Measurements from ENCODE around the gene TBC1D10B.

TBC1D10B gene

GRCh38 chr16:30370456-30371247, at the start of gene TBC1D10B:
Gene TBC1D10B (minus strand): TSS chr16:30370494. CDS start chr16:30370183, 311 bp downstream.
- no peak for TF ChIP-seq TEAD4 (IDR thresholded peaks at IDR 0.05)
- TF ChIP-seq, protein P1, sequence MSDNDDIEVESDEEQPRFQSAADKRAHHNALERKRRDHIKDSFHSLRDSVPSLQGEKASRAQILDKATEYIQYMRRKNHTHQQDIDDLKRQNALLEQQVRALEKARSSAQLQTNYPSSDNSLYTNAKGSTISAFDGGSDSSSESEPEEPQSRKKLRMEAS (IDR thresholded peaks at IDR 0.05) = 0 out of 2 replicates have a peak, but pooled peaks have one; percentile 42
- TF ChIP-seq TCF12 (IDR thresholded peaks at IDR 0.05; ENCODE audit: low read depth) = no peak
- peak; percentile 2; the same call in 1 of the 2 replicates for TF ChIP-seq RAD21 (IDR thresholded peaks at IDR 0.05; ENCODE audit: low read depth)
- TF ChIP-seq CEBPB (IDR thresholded peaks at IDR 0.05) = no peak
- TF ChIP-seq ZBTB7A (IDR thresholded peaks at IDR 0.05; ENCODE audit: low read depth) = no peak
- no peak for TF ChIP-seq FOXM1 (IDR thresholded peaks at IDR 0.05; ENCODE audit: borderline replicate concordance, low read depth)
- TF ChIP-seq USF1 (IDR thresholded peaks at IDR 0.05) = no peak
- peak; percentile 68; the same call in 1 of the 2 replicates for TF ChIP-seq TAF1 (IDR thresholded peaks at IDR 0.05; ENCODE audit: low read depth)
- TF ChIP-seq EP300 (IDR thresholded peaks at IDR 0.05; ENCODE audit: borderline replicate concordance) = no peak
- TF ChIP-seq EGR1 (IDR thresholded peaks at IDR 0.05) = no peak
- TF ChIP-seq REST (IDR thresholded peaks at IDR 0.05; ENCODE audit: low read depth) = no peak
- TF ChIP-seq YY1 (IDR thresholded peaks at IDR 0.05; ENCODE audit: low read depth) = no peak
- TF ChIP-seq CREB1 (IDR thresholded peaks at IDR 0.05; ENCODE audit: low read depth) = peak; percentile 68
- TF ChIP-seq NFIC (IDR thresholded peaks at IDR 0.05) = peak; percentile 58

DNA sequence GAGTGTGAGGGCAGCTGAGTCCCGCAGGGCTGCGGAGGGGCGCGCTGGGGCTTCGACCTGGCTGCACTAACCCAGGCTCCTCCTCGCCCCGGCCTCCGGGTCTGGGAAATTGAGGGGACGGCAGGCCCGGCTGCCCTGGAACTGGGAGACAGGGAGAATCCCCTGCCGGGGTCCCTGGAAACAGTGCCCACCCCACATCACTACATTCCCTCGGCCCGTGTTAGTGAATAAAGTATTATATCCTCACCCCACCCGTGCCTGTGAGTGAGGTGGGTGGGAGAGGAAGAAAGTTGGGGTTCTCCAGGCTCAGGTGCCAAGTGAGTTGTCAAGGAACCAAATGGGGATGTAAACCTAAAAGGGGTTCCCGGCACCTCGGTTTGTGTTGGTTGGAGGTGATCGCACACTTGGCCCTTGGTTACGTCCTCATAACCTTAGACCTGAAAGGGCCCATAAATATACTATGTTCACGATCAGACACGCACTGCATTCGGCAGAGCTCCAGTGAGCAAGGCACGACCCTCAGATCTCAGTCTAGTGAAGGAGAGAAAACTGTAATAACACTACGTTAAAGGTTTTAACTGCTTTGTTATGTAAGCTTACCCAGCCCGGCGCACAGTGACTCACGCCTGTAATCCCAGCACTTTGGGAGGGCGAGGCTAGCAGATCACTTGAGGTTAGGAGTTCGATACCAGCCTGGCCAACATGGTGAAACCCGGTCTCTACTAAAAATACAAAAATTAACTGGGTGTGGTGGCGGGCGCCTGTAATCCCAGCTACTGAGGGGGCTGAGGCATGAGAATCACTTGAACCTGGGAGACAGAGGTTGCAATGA, 48.3 kb upstream of the TBC1D10B start:
- no peak for TF ChIP-seq TEAD4 (IDR thresholded peaks at IDR 0.05)

GRCh38 chr16:30417529-30418349, 47.4 kb upstream of the TBC1D10B start:
- peak; percentile 39 for TF ChIP-seq TAF1 (IDR thresholded peaks at IDR 0.05; ENCODE audit: low read depth)
- TF ChIP-seq USF1 (IDR thresholded peaks at IDR 0.05) = no peak; the same call in none of the 2 replicates
- TF ChIP-seq EGR1 (IDR thresholded peaks at IDR 0.05) = peak; percentile 35
- TF ChIP-seq RAD21 (IDR thresholded peaks at IDR 0.05; ENCODE audit: low read depth) = no peak; the same call in 1 of the 2 replicates
- TF ChIP-seq, protein P1 (IDR thresholded peaks at IDR 0.05) = peak; percentile 94
- TF ChIP-seq TCF12 (IDR thresholded peaks at IDR 0.05; ENCODE audit: low read depth) = peak; percentile 67; the same call in 1 of the 2 replicates

DNA sequence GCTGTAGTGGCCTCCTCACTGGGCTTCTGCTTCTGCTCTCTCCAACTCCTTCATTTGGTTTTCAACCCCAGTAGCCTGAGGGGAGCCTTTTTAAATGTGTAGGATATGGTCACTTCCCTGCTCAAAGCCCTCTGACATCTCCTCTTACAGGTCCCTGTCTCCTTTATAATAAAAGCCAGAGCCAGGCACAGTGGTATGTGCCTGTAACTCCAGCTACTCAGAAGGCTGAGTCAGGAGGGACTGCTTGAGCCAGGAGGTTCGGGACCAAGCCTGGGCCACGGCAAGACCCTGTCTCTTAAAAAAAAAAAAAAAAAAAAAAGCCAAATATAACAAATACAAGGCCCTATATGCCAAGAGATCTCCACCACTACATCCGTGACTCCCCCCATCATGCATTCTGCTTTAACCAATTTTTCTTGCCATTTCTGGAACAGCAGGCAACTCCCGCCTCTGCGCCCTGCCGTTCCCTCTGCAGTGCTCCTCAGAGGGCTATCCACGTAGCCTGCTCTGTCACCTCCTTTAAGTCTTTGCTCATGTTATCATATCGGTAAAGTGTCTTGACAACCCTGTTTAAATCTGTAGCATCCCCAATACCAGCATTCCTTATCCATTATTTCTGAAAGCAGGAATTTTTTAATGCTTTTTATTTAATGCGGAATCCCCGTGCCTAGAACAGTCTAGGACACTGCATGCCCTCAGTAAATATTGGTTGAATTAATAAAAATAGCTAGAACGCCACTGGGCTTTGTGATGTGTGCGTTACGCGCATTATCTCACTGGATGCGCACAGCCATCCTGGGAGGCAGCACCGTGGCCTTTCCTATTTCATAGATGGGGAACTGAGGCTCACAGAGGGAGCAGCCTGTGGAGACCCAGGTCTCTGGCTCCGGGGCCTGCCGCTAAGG, 46.6 kb upstream of the TBC1D10B start:
- TF ChIP-seq REST (IDR thresholded peaks at IDR 0.05; ENCODE audit: low read depth) (no peak), EGR1 (IDR thresholded peaks at IDR 0.05) (no peak), USF1 (IDR thresholded peaks at IDR 0.05) (no peak), EP300 (IDR thresholded peaks at IDR 0.05; ENCODE audit: borderline replicate concordance) (no peak), ZBTB7A (IDR thresholded peaks at IDR 0.05; ENCODE audit: low read depth) (no peak), CREB1 (IDR thresholded peaks at IDR 0.05; ENCODE audit: low read depth) (no peak), NFIC (IDR thresholded peaks at IDR 0.05) (no peak), YY1 (IDR thresholded peaks at IDR 0.05; ENCODE audit: low read depth) (no peak), CEBPB (IDR thresholded peaks at IDR 0.05) (no peak), FOXM1 (IDR thresholded peaks at IDR 0.05; ENCODE audit: borderline replicate concordance, low read depth) (no peak), TAF1 (IDR thresholded peaks at IDR 0.05; ENCODE audit: low read depth) (no peak; the same call in 1 of the 2 replicates), TCF12 (IDR thresholded peaks at IDR 0.05; ENCODE audit: low read depth) (no peak), TEAD4 (IDR thresholded peaks at IDR 0.05) (no peak)
- TF ChIP-seq, protein P1 (IDR thresholded peaks at IDR 0.05) = no peak

Data from Ishikawa (cell line).